Neural crest cell (in vitro differentiated cells): ENCODE measurements around the gene CIB2. TPM values are rescaled to one million over a fixed set of nuclear protein-coding genes. Genes with fewer than 3 reads are reported as not detected.

Source experiments
- DNase-seq: peaks from one replicate; pipeline ENCODE4 v3.0.0; 2021; ENCODE audit warnings: low read depth, mixed read lengths, low spot score
- H3K27ac Mint-ChIP-seq: one replicate; pipeline ENCODE4 v1.8.0; 2021; ENCODE audit warnings: mild to moderate bottlenecking, mixed read lengths; ENCODE audit not compliant: unreplicated experiment
- H3K27me3 Mint-ChIP-seq: 2 replicates; pipeline ENCODE4 v1.8.0; 2021; ENCODE audit warnings: low read depth, mild to moderate bottlenecking, mixed read lengths
- H3K36me3 Mint-ChIP-seq: 2 replicates; pipeline ENCODE4 v1.8.0; 2021; ENCODE audit warnings: low read depth, mild to moderate bottlenecking, mixed read lengths
- H3K4me1 Mint-ChIP-seq: 2 replicates; pipeline ENCODE4 v1.8.0; 2021; ENCODE audit warnings: mixed read lengths
- H3K4me3 Mint-ChIP-seq: one replicate; pipeline ENCODE4 v1.8.0; 2021; ENCODE audit warnings: mild to moderate bottlenecking, mixed read lengths
- H3K9me3 Mint-ChIP-seq: 2 replicates; pipeline ENCODE4 v1.8.0; 2021; ENCODE audit warnings: mixed read lengths
- CTCF ChIP-seq: fragments of 200-600 bp; sonication (generic); conservative IDR thresholded peaks from 2 replicates; pipeline ENCODE4 v1.5.0; 2021; ENCODE audit warnings: antibody characterized with exemption, mild to moderate bottlenecking
- total RNA-seq: library from RNA; stranded (reverse); gene quantifications from 2 replicates; pipeline ENCODE4 v1.2.1, GENCODE V29; 2021

The CIB2 gene
- total RNA-seq, 1 donor from 2014 or later, result 37.7 TPM

- no peak overlapping the region for H3K4me3 Mint-ChIP-seq
- DNase-seq, result no peak
- H3K27ac Mint-ChIP-seq, result no peak overlapping the region
- no peaks in the 10 kb centered on the region for H3K36me3 Mint-ChIP-seq
- TF ChIP-seq CTCF, result no peak
- H3K27me3 Mint-ChIP-seq, result no peaks in the 10 kb centered on the region
- H3K4me1 Mint-ChIP-seq, result peaks cover 10% of the 10 kb centered on the region
- no peaks in the 10 kb centered on the region for H3K9me3 Mint-ChIP-seq
These were observed 75.1 kb downstream of the CIB2 start for GRCh38 chr15:78055919-78056713.

GRCh38 chr15:78054966-78055365 lies 76.3 kb downstream of the CIB2 start:
- peaks cover 20% of the 10 kb centered on the region for H3K4me1 Mint-ChIP-seq
- H3K4me3 Mint-ChIP-seq, result no peak overlapping the region
- no peaks in the 10 kb centered on the region for H3K9me3 Mint-ChIP-seq
- no peak for DNase-seq
- no peaks in the 10 kb centered on the region for H3K36me3 Mint-ChIP-seq
- H3K27me3 Mint-ChIP-seq, result no peaks in the 10 kb centered on the region
- no peak for TF ChIP-seq CTCF
- no peak overlapping the region for H3K27ac Mint-ChIP-seq

Other genes with a start within 250 kb of the CIB2 start
- 19.7 and 21.8 TPM in 2 replicates for gene TBC1D2B, start 53.7 kb downstream of the CIB2 start, total RNA-seq
- gene SH2D7, start 38.9 kb downstream of the CIB2 start, total RNA-seq, result not detected in 2 replicates
- gene IDH3A, start 17.9 kb upstream of the CIB2 start, total RNA-seq, result 41.5 and 47.9 TPM in 2 replicates
- 4.9 and 5.5 TPM in 2 replicates for gene ACSBG1, start 103.1 kb upstream of the CIB2 start, total RNA-seq
- gene DNAJA4, start 133.1 kb upstream of the CIB2 start, total RNA-seq, result not detected in 2 replicates
- gene SKIC8, start 168.2 kb upstream of the CIB2 start, total RNA-seq, result 55.3 and 56.0 TPM in 2 replicates
- gene CRABP1, start 208.9 kb upstream of the CIB2 start, total RNA-seq, result 753 and 803 TPM in 2 replicates